Chondrocyte (in vitro differentiated cells): ENCODE results near the gene RASSF3. TPM values are rescaled to one million over a fixed set of nuclear protein-coding genes. Genes with fewer than 3 reads are reported as not detected.

Source experiments
- DNase-seq: peaks from one replicate; pipeline ENCODE4 v3.0.0; 2021; ENCODE audit warnings: mixed read lengths, low spot score
- H3K27ac Mint-ChIP-seq: one replicate; pipeline ENCODE4 v1.8.0; 2021; ENCODE audit warnings: mild to moderate bottlenecking, moderate library complexity, mixed read lengths; ENCODE audit not compliant: unreplicated experiment
- H3K27me3 Mint-ChIP-seq: 2 replicates; pipeline ENCODE4 v1.8.0; 2021; ENCODE audit warnings: low read depth, mixed read lengths
- H3K36me3 Mint-ChIP-seq: 2 replicates; pipeline ENCODE4 v1.8.0; 2021; ENCODE audit warnings: low read depth, mixed read lengths
- H3K4me1 Mint-ChIP-seq: 2 replicates; pipeline ENCODE4 v1.8.0; 2021; ENCODE audit warnings: low read depth, mild to moderate bottlenecking, mixed read lengths
- H3K4me3 Mint-ChIP-seq: one replicate; pipeline ENCODE4 v1.8.0; 2021; ENCODE audit warnings: mild to moderate bottlenecking, moderate library complexity, mixed read lengths; ENCODE audit not compliant: unreplicated experiment
- H3K9me3 Mint-ChIP-seq: 2 replicates; pipeline ENCODE4 v1.8.0; 2021; ENCODE audit warnings: low read depth, mixed read lengths
- total RNA-seq: library from RNA; stranded (reverse); gene quantifications from 3 replicates; pipeline ENCODE4 v1.2.1, GENCODE V29; 2021
- TF ChIP-seq, protein P1 (sequence below): fragments of 200-600 bp; sonication (generic); IDR thresholded peaks from 2 replicates; pipeline ENCODE4 v1.5.0; 2021; ENCODE audit warnings: antibody characterized with exemption, mild to moderate bottlenecking, moderate library complexity

The RASSF3 gene
- total RNA-seq, 1 donor from 2014 or later = 51.1 TPM

DNA sequence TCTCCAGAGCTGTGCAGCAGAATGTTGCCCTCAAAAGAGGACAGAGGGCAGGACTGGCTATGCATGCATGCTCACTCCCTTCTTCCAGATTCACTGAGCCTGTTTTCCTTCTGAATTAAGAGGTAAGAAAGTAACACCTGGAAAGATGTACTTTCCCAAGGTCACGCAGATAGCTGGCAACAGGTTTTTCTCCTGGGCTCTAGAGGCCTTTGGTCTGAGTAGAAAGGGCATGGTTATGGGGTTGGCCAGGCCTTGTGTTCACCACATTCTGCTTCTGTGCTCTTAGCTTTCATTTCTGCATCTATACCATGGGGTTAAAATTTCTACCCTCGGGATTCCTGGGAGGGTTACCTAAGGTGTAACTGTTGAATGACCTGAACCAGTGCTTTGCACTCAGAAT lies 57.5 kb downstream of the RASSF3 start:
- no peaks in the 10 kb centered on the region for H3K36me3 Mint-ChIP-seq
- peaks cover 75% of the 10 kb centered on the region for H3K4me1 Mint-ChIP-seq
- TF ChIP-seq, protein P1, sequence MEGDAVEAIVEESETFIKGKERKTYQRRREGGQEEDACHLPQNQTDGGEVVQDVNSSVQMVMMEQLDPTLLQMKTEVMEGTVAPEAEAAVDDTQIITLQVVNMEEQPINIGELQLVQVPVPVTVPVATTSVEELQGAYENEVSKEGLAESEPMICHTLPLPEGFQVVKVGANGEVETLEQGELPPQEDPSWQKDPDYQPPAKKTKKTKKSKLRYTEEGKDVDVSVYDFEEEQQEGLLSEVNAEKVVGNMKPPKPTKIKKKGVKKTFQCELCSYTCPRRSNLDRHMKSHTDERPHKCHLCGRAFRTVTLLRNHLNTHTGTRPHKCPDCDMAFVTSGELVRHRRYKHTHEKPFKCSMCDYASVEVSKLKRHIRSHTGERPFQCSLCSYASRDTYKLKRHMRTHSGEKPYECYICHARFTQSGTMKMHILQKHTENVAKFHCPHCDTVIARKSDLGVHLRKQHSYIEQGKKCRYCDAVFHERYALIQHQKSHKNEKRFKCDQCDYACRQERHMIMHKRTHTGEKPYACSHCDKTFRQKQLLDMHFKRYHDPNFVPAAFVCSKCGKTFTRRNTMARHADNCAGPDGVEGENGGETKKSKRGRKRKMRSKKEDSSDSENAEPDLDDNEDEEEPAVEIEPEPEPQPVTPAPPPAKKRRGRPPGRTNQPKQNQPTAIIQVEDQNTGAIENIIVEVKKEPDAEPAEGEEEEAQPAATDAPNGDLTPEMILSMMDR = no peak
- no peak for DNase-seq
- no peaks in the 10 kb centered on the region for H3K9me3 Mint-ChIP-seq
- H3K4me3 Mint-ChIP-seq = no peak overlapping the region
- H3K27ac Mint-ChIP-seq = peak overlapping the region; percentile 5
- no peaks in the 10 kb centered on the region for H3K27me3 Mint-ChIP-seq

DNA sequence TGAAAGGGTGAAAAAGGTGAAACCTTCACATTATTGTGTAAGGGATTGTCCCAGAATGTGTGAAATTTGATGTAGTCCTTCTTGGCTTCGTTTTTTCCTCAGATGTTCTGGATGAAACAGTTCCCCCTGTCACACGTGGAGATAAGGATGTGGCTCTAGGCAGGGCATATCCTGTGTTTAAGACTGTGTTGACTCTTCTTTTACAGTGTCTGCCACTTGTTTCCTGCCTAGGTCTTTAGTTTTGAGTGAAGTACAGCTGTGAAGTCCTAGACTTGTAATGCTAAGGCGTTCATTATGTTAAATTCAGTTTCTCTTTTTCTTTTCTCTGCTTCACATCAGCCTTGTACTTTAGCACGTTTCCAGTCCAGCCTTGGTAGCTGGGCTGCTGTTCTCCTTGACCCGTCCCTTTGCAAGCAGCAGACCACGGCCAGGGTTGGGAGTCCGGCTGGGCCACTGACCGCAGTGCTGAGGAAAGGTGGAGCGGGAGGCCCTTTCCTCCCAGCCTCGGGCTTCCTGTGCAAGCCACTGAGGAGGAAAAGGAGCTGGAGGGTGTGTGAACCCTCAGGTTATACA lies 59.1 kb downstream of the RASSF3 start:
- Mint-ChIP-seq H3K27ac (peak overlapping the region; percentile 91), H3K27me3 (no peaks in the 10 kb centered on the region), H3K4me3 (peak overlapping the region; percentile 48), H3K36me3 (no peaks in the 10 kb centered on the region), H3K9me3 (no peaks in the 10 kb centered on the region), H3K4me1 (peaks cover 88% of the 10 kb centered on the region)
- TF ChIP-seq, protein P1 = no peak
- DNase-seq = no peak

DNA sequence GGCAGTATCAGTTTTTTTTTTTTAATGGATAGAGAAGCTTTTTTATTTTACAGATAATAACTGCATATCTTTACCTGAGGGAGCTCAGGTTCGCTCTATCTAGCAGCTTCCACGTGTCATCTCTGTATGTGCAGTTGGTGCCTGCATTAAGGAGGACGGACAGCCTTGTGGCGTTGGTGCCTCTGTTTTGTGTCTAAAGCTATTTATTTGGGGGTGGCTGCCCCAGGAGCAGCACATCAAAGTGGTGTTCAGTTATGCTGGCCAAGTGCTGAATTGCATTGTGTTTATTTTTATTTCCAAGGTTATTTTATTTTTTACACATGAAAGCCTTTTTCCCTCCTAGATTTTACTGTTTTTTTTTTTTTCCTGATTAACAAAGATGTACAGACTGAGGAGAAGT lies 59.7 kb downstream of the RASSF3 start:
- peak overlapping the region; percentile 27 for H3K4me3 Mint-ChIP-seq
- TF ChIP-seq, protein P1 = no peak
- DNase-seq = no peak
- no peaks in the 10 kb centered on the region for H3K9me3 Mint-ChIP-seq
- no peaks in the 10 kb centered on the region for H3K36me3 Mint-ChIP-seq
- no peaks in the 10 kb centered on the region for H3K27me3 Mint-ChIP-seq
- peak overlapping the region; percentile 79 for H3K27ac Mint-ChIP-seq
- H3K4me1 Mint-ChIP-seq = peaks cover 92% of the 10 kb centered on the region

DNA sequence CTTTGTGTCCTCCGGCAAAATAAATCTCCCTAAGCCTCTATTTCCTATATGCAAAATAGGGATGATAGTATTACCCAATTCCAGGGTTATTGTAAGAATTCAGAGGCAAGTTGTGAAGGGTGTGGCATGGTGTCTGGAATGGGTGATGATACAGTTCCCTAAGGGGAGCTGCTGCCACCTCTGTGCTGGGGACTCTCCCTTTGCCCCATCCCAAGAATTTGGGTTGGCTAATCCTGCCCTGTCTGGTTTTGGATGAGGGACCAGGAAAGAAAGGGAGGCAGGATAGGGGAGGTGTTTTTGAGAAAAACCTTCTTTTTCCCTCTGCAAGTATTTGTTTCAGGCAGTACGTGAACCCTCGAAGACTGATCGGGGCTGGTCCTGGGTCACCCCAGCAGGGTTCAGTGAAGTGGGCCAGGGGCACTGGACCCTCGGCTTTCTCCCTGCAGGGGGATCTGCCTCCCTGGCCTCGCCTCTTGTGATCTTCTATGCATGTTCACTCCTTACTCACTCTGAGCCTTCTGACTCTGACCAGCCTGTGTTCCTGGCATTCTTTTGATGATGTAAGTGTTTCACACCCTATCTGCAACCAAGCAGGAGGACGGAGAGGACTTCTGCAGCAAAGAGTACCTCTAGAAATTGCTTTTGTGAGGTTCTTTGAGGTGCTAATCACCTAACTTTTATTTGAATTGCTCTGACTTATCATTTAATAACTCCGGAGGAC lies 60.8 kb downstream of the RASSF3 start:
- no peaks in the 10 kb centered on the region for H3K36me3 Mint-ChIP-seq
- DNase-seq = no peak
- no peak overlapping the region for H3K4me3 Mint-ChIP-seq
- no peaks in the 10 kb centered on the region for H3K9me3 Mint-ChIP-seq
- H3K4me1 Mint-ChIP-seq = peaks cover 90% of the 10 kb centered on the region
- TF ChIP-seq, protein P1 = no peak
- peak overlapping the region; percentile 92 for H3K27ac Mint-ChIP-seq
- no peaks in the 10 kb centered on the region for H3K27me3 Mint-ChIP-seq

DNA sequence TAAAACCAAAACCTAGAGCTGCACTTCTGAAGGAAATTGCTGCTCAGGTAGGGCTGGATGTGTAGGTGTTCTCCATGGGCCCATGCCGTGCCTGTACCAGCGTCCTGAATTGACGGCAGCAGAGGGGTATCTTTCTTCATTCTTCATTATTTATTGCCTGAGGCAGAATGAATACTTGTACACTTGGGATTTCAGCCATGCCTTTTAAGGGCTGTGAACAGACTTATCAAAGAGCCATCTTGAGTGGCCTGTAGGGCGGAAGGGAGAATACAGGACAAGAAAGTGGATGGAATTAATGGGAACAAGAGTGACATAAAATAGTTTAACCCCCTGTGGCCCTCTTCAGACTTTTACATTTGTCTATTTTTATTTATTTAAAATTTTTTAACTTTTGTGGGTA lies 61.4 kb downstream of the RASSF3 start:
- Mint-ChIP-seq H3K27ac (peak overlapping the region; percentile 92), H3K4me3 (no peak overlapping the region), H3K9me3 (no peaks in the 10 kb centered on the region), H3K36me3 (no peaks in the 10 kb centered on the region), H3K27me3 (no peaks in the 10 kb centered on the region), H3K4me1 (peaks cover 87% of the 10 kb centered on the region)
- DNase-seq = no peak
- TF ChIP-seq, protein P1 = no peak
